ENCODE measurements around the gene TMEM219. TPM values are rescaled to one million over a fixed set of nuclear protein-coding genes. Genes with fewer than 3 reads are reported as not detected.

TMEM219 gene
- total RNA-seq, 2 donors from 2014 or later = 84.5 to 84.7 TPM

DNA sequence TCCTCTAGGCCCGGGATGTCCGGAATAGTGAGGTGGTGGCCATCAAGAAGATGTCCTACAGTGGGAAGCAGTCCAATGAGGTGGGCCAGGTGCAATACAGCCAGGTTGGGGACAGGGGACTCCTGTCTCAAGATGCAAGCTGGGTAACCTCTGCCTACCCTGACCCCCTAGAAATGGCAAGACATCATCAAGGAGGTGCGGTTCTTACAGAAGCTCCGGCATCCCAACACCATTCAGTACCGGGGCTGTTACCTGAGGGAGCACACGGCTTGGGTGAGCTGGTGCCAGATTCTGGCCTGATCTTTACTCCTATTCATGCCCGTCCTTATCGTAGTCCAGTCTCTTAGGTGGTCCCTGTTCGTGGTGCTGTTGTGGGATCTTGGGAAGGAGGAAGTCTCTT, 16.2 kb downstream of the TMEM219 start:
- H3K4me3 Mint-ChIP-seq = no peak overlapping the region
- peaks cover 9 to 15% of the 10 kb centered on the region in 2 donors for H3K36me3 Mint-ChIP-seq (ENCODE audit: insufficient read depth in 2 of 2)
- DNase-seq (no peak), ATAC-seq (replicated peaks in 1 of 2) (no peak)
- peaks cover 31% of the 10 kb centered on the region for H3K4me1 Mint-ChIP-seq (ENCODE audit: low read depth)
- H3K27ac Mint-ChIP-seq = no peak overlapping the region
- no peaks in the 10 kb centered on the region for H3K27me3 Mint-ChIP-seq (ENCODE audit: low read depth)
- no peaks in the 10 kb centered on the region for H3K9me3 Mint-ChIP-seq

DNA sequence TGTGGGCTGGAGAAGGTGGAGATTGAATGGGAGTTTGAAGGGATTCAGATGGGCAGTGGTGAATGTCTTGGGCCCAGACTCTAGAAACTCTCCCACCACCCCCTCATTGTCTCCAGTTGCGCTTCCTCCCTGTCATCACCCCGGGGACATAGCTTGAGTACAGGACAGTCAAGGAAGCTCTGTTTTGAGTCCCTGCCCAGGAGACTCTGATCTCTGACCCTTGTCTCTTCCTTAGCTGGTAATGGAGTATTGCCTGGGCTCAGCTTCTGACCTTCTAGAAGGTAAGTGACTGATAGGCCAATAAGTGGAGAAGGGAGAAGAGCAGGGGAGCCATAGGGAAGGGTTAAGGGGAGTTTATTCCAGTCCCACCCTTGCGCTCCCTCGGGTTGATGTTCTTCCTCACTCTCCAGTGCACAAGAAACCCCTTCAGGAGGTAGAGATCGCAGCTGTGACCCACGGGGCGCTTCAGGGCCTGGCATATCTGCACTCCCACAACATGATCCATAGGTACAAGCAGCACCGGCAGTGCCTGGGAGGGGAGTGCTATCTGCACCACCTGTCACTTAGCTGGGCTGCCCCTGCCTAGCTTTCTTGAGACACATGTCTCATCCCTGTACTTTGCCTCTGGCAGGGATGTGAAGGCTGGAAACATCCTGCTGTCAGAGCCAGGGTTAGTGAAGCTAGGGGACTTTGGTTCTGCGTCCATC, 16.8 kb downstream of the TMEM219 start:
- Mint-ChIP-seq H3K36me3 (ENCODE audit: insufficient read depth in 2 of 2) (peaks cover 7 to 18% of the 10 kb centered on the region in 2 donors), H3K4me1 (ENCODE audit: low read depth) (peaks cover 27% of the 10 kb centered on the region), H3K9me3 (no peaks in the 10 kb centered on the region), H3K27me3 (ENCODE audit: low read depth) (no peaks in the 10 kb centered on the region), H3K27ac (no peak overlapping the region), H3K4me3 (no peak overlapping the region)
- DNase-seq = no peak
- ATAC-seq (replicated peaks in 1 of 2) = no peak

DNA sequence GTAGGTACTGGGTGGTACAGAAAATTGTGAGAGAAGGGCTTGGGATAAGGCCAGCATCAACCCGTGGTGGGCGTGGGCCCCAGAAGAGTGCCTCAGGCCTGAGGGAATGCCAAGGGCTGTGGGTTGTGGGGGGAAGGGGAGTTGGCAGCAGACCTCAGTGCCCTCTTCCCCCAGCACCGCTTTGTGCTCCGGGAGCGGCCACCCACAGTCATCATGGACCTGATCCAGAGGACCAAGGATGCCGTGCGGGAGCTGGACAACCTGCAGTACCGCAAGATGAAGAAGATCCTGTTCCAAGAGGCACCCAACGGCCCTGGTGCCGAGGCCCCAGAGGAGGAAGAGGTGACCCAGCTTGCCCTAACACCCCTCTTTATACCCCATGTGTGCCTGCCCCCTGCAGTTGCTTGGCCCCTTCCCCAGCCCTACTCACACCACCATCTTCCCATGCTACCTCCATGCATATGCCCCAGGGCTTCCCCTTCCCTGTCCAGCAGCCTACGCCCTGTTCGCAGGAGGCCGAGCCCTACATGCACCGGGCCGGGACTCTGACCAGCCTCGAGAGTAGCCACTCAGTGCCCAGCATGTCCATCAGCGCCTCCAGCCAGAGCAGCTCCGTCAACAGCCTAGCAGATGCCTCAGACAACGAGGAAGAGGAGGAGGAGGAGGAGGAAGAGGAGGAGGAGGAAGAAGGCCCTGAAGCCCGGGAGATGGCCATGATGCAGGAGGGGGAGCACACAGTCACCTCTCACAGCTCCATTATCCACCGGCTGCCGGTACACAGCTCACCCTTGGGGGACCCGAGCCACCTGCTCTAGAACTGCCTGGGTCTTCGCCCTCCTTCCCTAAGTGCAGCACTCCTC, 20.9 kb downstream of the TMEM219 start:
- DNase-seq = no peak
- Mint-ChIP-seq H3K36me3 (ENCODE audit: insufficient read depth in 2 of 2) (peaks cover 7 to 17% of the 10 kb centered on the region in 2 donors), H3K27ac (no peak overlapping the region), H3K4me3 (no peak overlapping the region), H3K4me1 (ENCODE audit: low read depth) (no peaks in the 10 kb centered on the region), H3K27me3 (ENCODE audit: low read depth) (no peaks in the 10 kb centered on the region), H3K9me3 (no peaks in the 10 kb centered on the region)
- no peak for ATAC-seq (replicated peaks in 1 of 2)

DNA sequence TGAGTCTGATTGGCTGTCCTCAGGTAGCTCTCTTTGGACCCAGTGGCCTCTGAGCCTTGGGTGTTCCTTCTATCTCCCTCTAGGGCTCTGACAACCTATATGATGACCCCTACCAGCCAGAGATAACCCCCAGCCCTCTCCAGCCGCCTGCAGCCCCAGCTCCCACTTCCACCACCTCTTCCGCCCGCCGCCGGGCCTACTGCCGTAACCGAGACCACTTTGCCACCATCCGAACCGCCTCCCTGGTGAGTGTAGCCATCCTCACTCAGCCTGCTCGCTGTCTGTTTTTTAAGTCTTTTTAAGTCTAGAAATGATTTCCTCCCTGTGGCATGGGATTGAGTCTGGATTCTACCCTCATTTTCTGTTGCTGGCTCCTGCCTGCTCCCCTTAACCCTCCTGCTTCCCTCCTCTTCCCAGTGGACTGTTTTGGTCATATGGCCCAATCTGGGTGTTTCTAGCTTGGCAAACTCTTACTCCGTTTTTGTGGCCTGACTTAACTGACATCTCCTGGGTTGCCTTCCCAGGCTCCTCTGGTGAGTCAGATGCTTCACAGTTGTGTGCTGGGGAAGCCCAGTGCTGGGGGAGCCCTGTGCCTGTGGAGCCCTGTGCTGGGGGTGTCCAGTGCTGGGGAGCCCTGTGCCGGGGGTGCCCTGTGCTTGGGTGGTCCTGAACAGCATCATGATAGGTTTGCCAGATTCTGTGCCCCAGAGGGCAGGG, 21.7 kb downstream of the TMEM219 start:
- Mint-ChIP-seq H3K27me3 (ENCODE audit: low read depth) (no peaks in the 10 kb centered on the region), H3K9me3 (no peaks in the 10 kb centered on the region), H3K27ac (no peak overlapping the region), H3K4me3 (no peak overlapping the region), H3K4me1 (ENCODE audit: low read depth) (no peaks in the 10 kb centered on the region), H3K36me3 (ENCODE audit: insufficient read depth in 2 of 2) (peaks cover 6 to 16% of the 10 kb centered on the region in 2 donors)
- DNase-seq = no peak
- no peak for ATAC-seq (replicated peaks in 1 of 2)

DNA sequence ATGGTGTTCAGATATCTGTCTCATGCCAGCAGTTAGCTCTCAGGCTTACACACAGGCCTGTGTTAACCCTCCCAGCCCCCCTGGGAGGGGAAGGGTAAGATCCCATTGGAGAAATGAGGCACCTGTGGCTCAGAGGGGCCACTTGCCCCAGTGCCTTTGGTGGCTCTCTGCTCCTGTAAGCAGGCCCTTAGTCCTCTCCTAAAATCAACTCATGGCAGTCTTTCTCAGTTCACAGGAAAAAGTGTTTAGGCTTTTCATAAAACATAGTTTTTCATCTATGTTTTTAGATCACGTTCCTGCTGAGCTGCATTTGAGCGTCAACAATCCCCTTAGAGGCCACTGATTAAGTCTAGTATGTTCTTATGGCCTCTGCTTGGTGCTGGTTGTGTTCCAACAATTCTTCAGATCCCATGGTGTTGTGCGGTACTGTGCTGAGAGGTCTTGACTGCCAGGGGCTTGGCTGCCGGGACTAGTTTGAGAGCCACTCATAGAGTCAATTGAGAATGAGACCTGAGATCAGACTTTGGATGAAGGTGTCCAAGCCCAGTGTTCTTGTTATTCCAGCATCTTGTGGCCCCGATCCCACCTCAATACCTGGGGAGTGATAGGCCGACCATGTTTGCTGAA, 22.4 kb downstream of the TMEM219 start:
- Mint-ChIP-seq H3K27ac (no peak overlapping the region), H3K27me3 (ENCODE audit: low read depth) (no peaks in the 10 kb centered on the region), H3K9me3 (no peaks in the 10 kb centered on the region), H3K4me1 (ENCODE audit: low read depth) (no peaks in the 10 kb centered on the region), H3K36me3 (ENCODE audit: insufficient read depth in 2 of 2) (peaks cover 3 to 16% of the 10 kb centered on the region in 2 donors), H3K4me3 (no peak overlapping the region)
- no peak for ATAC-seq (replicated peaks in 1 of 2)
- DNase-seq = no peak

DNA sequence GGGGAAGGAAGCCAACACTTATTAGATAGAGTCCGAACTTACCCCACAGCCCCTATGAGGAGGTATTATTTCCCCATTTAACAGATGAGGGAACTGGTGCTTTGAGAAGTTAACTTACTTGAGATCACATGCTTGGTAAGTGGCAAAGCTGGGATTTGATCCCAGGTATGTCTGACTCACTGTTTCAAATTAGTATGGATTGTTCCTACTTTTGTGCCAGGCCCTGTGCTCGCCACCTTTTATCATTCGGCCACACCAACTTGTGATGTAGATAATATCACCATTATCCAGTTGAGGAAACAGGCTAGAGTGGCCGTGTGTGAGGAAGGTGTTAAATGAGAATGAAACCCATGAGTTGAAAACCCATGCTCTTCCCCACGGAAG, 22.9 kb downstream of the TMEM219 start:
- ATAC-seq (replicated peaks in 1 of 2) = no peak
- no peak for DNase-seq
- Mint-ChIP-seq H3K9me3 (no peaks in the 10 kb centered on the region), H3K4me3 (no peak overlapping the region), H3K27me3 (ENCODE audit: low read depth) (no peaks in the 10 kb centered on the region), H3K4me1 (ENCODE audit: low read depth) (no peaks in the 10 kb centered on the region), H3K36me3 (ENCODE audit: insufficient read depth in 2 of 2) (peaks cover 3 to 12% of the 10 kb centered on the region in 2 donors), H3K27ac (no peak overlapping the region)

DNA sequence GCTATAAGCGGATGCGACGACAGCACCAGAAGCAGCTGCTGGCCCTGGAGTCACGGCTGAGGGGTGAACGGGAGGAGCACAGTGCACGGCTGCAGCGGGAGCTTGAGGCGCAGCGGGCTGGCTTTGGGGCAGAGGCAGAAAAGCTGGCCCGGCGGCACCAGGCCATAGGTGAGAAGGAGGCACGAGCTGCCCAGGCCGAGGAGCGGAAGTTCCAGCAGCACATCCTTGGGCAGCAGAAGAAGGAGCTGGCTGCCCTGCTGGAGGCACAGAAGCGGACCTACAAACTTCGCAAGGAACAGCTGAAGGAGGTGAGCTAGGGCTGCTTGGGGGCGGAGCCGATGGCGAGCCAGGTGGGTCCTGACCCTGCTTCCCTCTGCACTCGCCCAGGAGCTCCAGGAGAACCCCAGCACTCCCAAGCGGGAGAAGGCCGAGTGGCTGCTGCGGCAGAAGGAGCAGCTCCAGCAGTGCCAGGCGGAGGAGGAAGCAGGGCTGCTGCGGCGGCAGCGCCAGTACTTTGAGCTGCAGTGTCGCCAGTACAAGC, 23.5 kb downstream of the TMEM219 start:
- Mint-ChIP-seq H3K9me3 (no peaks in the 10 kb centered on the region), H3K36me3 (ENCODE audit: insufficient read depth in 2 of 2) (peaks cover 3 to 9% of the 10 kb centered on the region in 2 donors), H3K4me1 (ENCODE audit: low read depth) (no peaks in the 10 kb centered on the region), H3K27ac (no peak overlapping the region), H3K4me3 (no peak overlapping the region), H3K27me3 (ENCODE audit: low read depth) (no peaks in the 10 kb centered on the region)
- ATAC-seq (replicated peaks in 1 of 2) (no peak), DNase-seq (no peak)

DNA sequence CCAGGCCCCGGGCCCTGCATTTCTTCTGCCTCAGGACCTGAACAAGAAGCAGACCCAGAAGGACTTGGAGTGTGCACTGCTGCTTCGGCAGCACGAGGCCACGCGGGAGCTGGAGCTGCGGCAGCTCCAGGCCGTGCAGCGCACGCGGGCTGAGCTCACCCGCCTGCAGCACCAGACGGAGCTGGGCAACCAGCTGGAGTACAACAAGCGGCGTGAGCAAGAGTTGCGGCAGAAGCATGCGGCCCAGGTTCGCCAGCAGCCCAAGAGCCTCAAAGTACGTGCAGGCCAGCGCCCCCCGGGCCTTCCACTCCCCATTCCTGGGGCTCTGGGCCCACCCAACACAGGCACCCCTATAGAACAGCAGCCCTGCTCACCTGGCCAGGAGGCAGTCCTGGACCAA, 24.4 kb downstream of the TMEM219 start:
- DNase-seq (no peak), ATAC-seq (replicated peaks in 1 of 2) (no peak)
- Mint-ChIP-seq H3K9me3 (no peaks in the 10 kb centered on the region), H3K36me3 (ENCODE audit: insufficient read depth in 2 of 2) (peaks cover 3 to 6% of the 10 kb centered on the region in 2 donors), H3K27me3 (ENCODE audit: low read depth) (no peaks in the 10 kb centered on the region), H3K27ac (no peak overlapping the region), H3K4me1 (ENCODE audit: low read depth) (no peaks in the 10 kb centered on the region), H3K4me3 (no peak overlapping the region)

DNA sequence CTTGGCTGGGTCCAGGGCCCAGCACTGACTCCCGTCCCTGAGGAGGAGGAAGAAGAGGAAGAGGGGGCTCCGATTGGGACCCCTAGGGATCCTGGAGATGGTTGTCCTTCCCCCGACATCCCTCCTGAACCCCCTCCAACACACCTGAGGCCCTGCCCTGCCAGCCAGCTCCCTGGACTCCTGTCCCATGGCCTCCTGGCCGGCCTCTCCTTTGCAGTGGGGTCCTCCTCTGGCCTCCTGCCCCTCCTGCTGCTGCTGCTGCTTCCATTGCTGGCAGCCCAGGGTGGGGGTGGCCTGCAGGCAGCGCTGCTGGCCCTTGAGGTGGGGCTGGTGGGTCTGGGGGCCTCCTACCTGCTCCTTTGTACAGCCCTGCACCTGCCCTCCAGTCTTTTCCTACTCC, 25.1 kb downstream of the TMEM219 start:
- Mint-ChIP-seq H3K4me3 (no peak overlapping the region), H3K9me3 (no peaks in the 10 kb centered on the region), H3K4me1 (ENCODE audit: low read depth) (no peaks in the 10 kb centered on the region), H3K27ac (no peak overlapping the region), H3K36me3 (ENCODE audit: insufficient read depth in 2 of 2) (peaks cover 3 to 6% of the 10 kb centered on the region in 2 donors), H3K27me3 (ENCODE audit: low read depth) (no peaks in the 10 kb centered on the region)
- no peak for DNase-seq
- no peak for ATAC-seq (replicated peaks in 1 of 2)

DNA sequence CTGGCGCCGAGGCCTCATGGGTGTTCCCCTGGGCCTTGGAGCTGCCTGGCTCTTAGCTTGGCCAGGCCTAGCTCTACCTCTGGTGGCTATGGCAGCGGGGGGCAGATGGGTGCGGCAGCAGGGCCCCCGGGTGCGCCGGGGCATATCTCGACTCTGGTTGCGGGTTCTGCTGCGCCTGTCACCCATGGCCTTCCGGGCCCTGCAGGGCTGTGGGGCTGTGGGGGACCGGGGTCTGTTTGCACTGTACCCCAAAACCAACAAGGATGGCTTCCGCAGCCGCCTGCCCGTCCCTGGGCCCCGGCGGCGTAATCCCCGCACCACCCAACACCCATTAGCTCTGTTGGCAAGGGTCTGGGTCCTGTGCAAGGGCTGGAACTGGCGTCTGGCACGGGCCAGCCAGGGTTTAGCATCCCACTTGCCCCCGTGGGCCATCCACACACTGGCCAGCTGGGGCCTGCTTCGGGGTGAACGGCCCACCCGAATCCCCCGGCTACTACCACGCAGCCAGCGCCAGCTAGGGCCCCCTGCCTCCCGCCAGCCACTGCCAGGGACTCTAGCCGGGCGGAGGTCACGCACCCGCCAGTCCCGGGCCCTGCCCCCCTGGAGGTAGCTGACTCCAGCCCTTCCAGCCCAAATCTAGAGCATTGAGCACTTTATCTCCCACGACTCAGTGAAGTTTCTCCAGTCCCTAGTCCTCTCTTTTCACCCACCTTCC, 25.6 kb downstream of the TMEM219 start:
- Mint-ChIP-seq H3K27me3 (ENCODE audit: low read depth) (no peaks in the 10 kb centered on the region), H3K27ac (no peak overlapping the region), H3K4me3 (no peak overlapping the region), H3K4me1 (ENCODE audit: low read depth) (no peaks in the 10 kb centered on the region), H3K36me3 (ENCODE audit: insufficient read depth in 2 of 2) (peaks cover 3 to 6% of the 10 kb centered on the region in 2 donors), H3K9me3 (no peaks in the 10 kb centered on the region)
- DNase-seq (no peak), ATAC-seq (replicated peaks in 1 of 2) (no peak)

DNA sequence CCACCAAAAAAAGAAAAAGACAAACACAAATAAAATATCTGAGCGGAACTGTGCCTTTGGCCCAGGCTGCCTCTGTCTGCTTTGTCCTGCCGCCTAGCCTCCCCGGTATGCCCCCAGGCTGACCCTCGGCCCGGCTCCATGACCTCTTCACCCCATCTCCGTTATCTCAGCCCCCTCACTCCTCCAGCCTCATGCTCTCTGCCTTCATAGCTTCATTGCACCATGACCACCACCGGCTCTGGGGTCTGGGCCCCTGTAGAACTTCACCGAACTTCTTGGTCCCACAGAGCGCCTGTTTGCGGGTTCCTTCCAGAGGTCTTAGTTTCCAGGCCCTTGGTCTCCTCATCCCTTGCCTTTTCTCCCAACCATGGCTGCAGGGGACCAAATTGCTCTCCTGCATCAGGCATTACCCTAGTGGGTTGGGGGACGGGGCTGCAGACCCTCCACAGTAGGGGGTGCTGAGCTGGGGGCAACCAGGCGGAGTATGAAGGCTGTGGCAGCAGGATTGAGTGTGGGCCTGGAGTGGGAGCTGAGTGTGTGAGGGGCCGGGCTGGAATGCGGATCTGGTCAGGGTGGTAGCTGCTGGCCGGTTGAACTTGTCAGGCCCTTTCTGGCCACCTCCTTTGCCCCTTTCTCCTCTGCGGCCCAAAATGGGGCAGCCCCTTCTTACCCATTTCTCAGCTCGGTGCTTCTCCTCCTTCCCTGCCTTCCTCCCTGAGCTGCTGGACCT, 26.6 kb downstream of the TMEM219 start:
- H3K4me1 Mint-ChIP-seq (ENCODE audit: low read depth) = no peaks in the 10 kb centered on the region
- H3K4me3 Mint-ChIP-seq = no peak overlapping the region
- H3K27me3 Mint-ChIP-seq (ENCODE audit: low read depth) = no peaks in the 10 kb centered on the region
- no peaks in the 10 kb centered on the region for H3K9me3 Mint-ChIP-seq
- no peak for DNase-seq
- H3K36me3 Mint-ChIP-seq (ENCODE audit: insufficient read depth in 2 of 2) = peaks cover 3% of the 10 kb centered on the region in 2 donors
- no peak overlapping the region for H3K27ac Mint-ChIP-seq
- ATAC-seq (replicated peaks in 1 of 2) = no peak
